Memory B cell (primary cell): Measurements from ENCODE around the gene WDR27.
A peak's percentile ranks its signal among the peaks of the same experiment; 100 is the strongest.
"Not testable (repeated sequence)": the region's sequence is repeated elsewhere in the genome, so short reads cannot be mapped to it uniquely, and the experiment has no call there.

Experiments
- ATAC-seq: fragments of 150-1000 bp; cut with Tn5 transposase; 2 replicates; pipeline ENCODE4 v1.10.0; 2021; ENCODE audit warnings: low read depth, mild to moderate bottlenecking, moderate library complexity
- DNase-seq, 2 donors: peaks; one replicate each; pipeline ENCODE4 v3.0.0; 2022; ENCODE audit warnings: low spot score in 2 of 2
- H3K27ac Mint-ChIP-seq: one replicate; pipeline ENCODE4 v1.8.0; 2022; ENCODE audit warnings: mild to moderate bottlenecking, moderate library complexity, mixed read lengths
- H3K27me3 Mint-ChIP-seq: one replicate; pipeline ENCODE4 v1.8.0; 2022; ENCODE audit warnings: mixed read lengths
- H3K36me3 Mint-ChIP-seq: one replicate; pipeline ENCODE4 v1.8.0; 2022; ENCODE audit warnings: mild to moderate bottlenecking, mixed read lengths
- H3K4me1 Mint-ChIP-seq: one replicate; pipeline ENCODE4 v1.8.0; 2022; ENCODE audit warnings: mixed read lengths
- H3K4me3 Mint-ChIP-seq: one replicate; pipeline ENCODE4 v1.8.0; 2022; ENCODE audit warnings: mild to moderate bottlenecking, moderate library complexity, mixed read lengths
- H3K9me3 Mint-ChIP-seq: one replicate; pipeline ENCODE4 v1.8.0; 2022; ENCODE audit warnings: mixed read lengths

Gene WDR27

GRCh38 chr6:169472786-169473416 is 228.9 kb downstream of the WDR27 start:
- Mint-ChIP-seq H3K27ac (no peak overlapping the region), H3K36me3 (peaks cover 22% of the 10 kb centered on the region), H3K9me3 (peaks cover 23% of the 10 kb centered on the region), H3K27me3 (no peaks in the 10 kb centered on the region), H3K4me1 (no peaks in the 10 kb centered on the region), H3K4me3 (no peak overlapping the region)
- no peak for DNase-seq
- ATAC-seq: no peak

GRCh38 chr6:169470790-169471189 is 231.0 kb downstream of the WDR27 start:
- Mint-ChIP-seq H3K9me3 (peaks cover 21% of the 10 kb centered on the region), H3K27ac (no peak overlapping the region), H3K36me3 (peaks cover 22% of the 10 kb centered on the region), H3K27me3 (no peaks in the 10 kb centered on the region), H3K4me3 (no peak overlapping the region), H3K4me1 (no peaks in the 10 kb centered on the region)
- DNase-seq (no peak), ATAC-seq (no peak)

GRCh38 chr6:169469028-169469427 is 232.8 kb downstream of the WDR27 start:
- Mint-ChIP-seq H3K27ac (no peak overlapping the region), H3K9me3 (peaks cover 20% of the 10 kb centered on the region), H3K36me3 (peaks cover 19% of the 10 kb centered on the region), H3K27me3 (no peaks in the 10 kb centered on the region), H3K4me1 (no peaks in the 10 kb centered on the region), H3K4me3 (no peak overlapping the region)
- DNase-seq (no peak), ATAC-seq (no peak)

GRCh38 chr6:169467755-169468154 is 234.1 kb downstream of the WDR27 start:
- H3K27ac Mint-ChIP-seq, DNase-seq, H3K4me3 Mint-ChIP-seq, H3K27me3 Mint-ChIP-seq, H3K4me1 Mint-ChIP-seq, ATAC-seq: not testable (repeated sequence)
- H3K9me3 Mint-ChIP-seq: peaks cover 23% of the 10 kb centered on the region
- H3K36me3 Mint-ChIP-seq: peaks cover 19% of the 10 kb centered on the region

- peaks cover 20% of the 10 kb centered on the region for H3K36me3 Mint-ChIP-seq
- DNase-seq: not testable (repeated sequence)
- H3K9me3 Mint-ChIP-seq: peaks cover 23% of the 10 kb centered on the region
Observed at GRCh38 chr6:169466256-169466655, 235.6 kb downstream of the WDR27 start.

GRCh38 chr6:169457762-169458161 is 244.1 kb downstream of the WDR27 start:
- peaks cover 8% of the 10 kb centered on the region for H3K36me3 Mint-ChIP-seq
- H3K27ac Mint-ChIP-seq: no peak overlapping the region
- no peaks in the 10 kb centered on the region for H3K4me1 Mint-ChIP-seq
- DNase-seq (no peak), ATAC-seq (no peak)
- H3K9me3 Mint-ChIP-seq: peaks cover 6% of the 10 kb centered on the region
- H3K27me3 Mint-ChIP-seq: no peaks in the 10 kb centered on the region
- H3K4me3 Mint-ChIP-seq: no peak overlapping the region

More at GRCh38 chr6:169466256-169466655, 235.6 kb downstream of the WDR27 start:
- ATAC-seq: peak; percentile 43
- not testable (repeated sequence) for H3K4me3 Mint-ChIP-seq, H3K27me3 Mint-ChIP-seq, H3K4me1 Mint-ChIP-seq
- H3K27ac Mint-ChIP-seq: peak overlapping the region; percentile 55

GRCh38 chr6:169456840-169457239 is 245.0 kb downstream of the WDR27 start:
- Mint-ChIP-seq H3K27ac (no peak overlapping the region), H3K4me3 (no peak overlapping the region), H3K27me3 (no peaks in the 10 kb centered on the region), H3K9me3 (peaks cover 6% of the 10 kb centered on the region), H3K36me3 (peaks cover 8% of the 10 kb centered on the region), H3K4me1 (no peaks in the 10 kb centered on the region)
- DNase-seq (no peak), ATAC-seq (no peak)

GRCh38 chr6:169455470-169455869 is 246.4 kb downstream of the WDR27 start:
- Mint-ChIP-seq H3K9me3 (peaks cover 6% of the 10 kb centered on the region), H3K36me3 (peaks cover 7% of the 10 kb centered on the region), H3K4me3 (no peak overlapping the region), H3K27ac (no peak overlapping the region), H3K27me3 (no peaks in the 10 kb centered on the region), H3K4me1 (no peaks in the 10 kb centered on the region)
- no peak for DNase-seq
- ATAC-seq: no peak

GRCh38 chr6:169454872-169455204 is 247.0 kb downstream of the WDR27 start:
- no peak overlapping the region for H3K27ac Mint-ChIP-seq
- no peaks in the 10 kb centered on the region for H3K27me3 Mint-ChIP-seq
- H3K36me3 Mint-ChIP-seq: peaks cover 7% of the 10 kb centered on the region
- DNase-seq: no peak
- H3K4me1 Mint-ChIP-seq: no peaks in the 10 kb centered on the region
- H3K4me3 Mint-ChIP-seq: no peak overlapping the region
- ATAC-seq: no peak
- H3K9me3 Mint-ChIP-seq: peaks cover 6% of the 10 kb centered on the region

GRCh38 chr6:169454204-169454871 is 247.5 kb downstream of the WDR27 start:
- ATAC-seq (no peak), DNase-seq (no peak)
- H3K4me3 Mint-ChIP-seq: no peak overlapping the region
- no peaks in the 10 kb centered on the region for H3K4me1 Mint-ChIP-seq
- H3K9me3 Mint-ChIP-seq: peaks cover 6% of the 10 kb centered on the region
- H3K27ac Mint-ChIP-seq: no peak overlapping the region
- H3K36me3 Mint-ChIP-seq: peaks cover 7% of the 10 kb centered on the region
- H3K27me3 Mint-ChIP-seq: no peaks in the 10 kb centered on the region

- H3K4me1 Mint-ChIP-seq: no peaks in the 10 kb centered on the region
- H3K27ac Mint-ChIP-seq: no peak overlapping the region
- no peak overlapping the region for H3K4me3 Mint-ChIP-seq
- no peak for ATAC-seq
- no peaks in the 10 kb centered on the region for H3K9me3 Mint-ChIP-seq
- H3K36me3 Mint-ChIP-seq: no peaks in the 10 kb centered on the region
- DNase-seq: no peak
- no peaks in the 10 kb centered on the region for H3K27me3 Mint-ChIP-seq
Observed at GRCh38 chr6:169452869-169453620, 248.8 kb downstream of the WDR27 start.

GRCh38 chr6:169452117-169452868 is 249.5 kb downstream of the WDR27 start:
- Mint-ChIP-seq H3K27me3 (no peaks in the 10 kb centered on the region), H3K4me1 (no peaks in the 10 kb centered on the region), H3K36me3 (no peaks in the 10 kb centered on the region), H3K4me3 (no peak overlapping the region), H3K9me3 (no peaks in the 10 kb centered on the region), H3K27ac (no peak overlapping the region)
- DNase-seq: no peak
- no peak for ATAC-seq

- no peaks in the 10 kb centered on the region for H3K9me3 Mint-ChIP-seq
- no peaks in the 10 kb centered on the region for H3K27me3 Mint-ChIP-seq
- H3K4me3 Mint-ChIP-seq: no peak overlapping the region
- DNase-seq (no peak), ATAC-seq (no peak)
- H3K27ac Mint-ChIP-seq: no peak overlapping the region
- no peaks in the 10 kb centered on the region for H3K36me3 Mint-ChIP-seq
- H3K4me1 Mint-ChIP-seq: no peaks in the 10 kb centered on the region
Observed at GRCh38 chr6:169451065-169451838, 250.6 kb downstream of the WDR27 start.
